Sigmoid colon (tissue), 7 donors: Measurements from ENCODE around the gene CDK14. TPM values are rescaled to one million over a fixed set of nuclear protein-coding genes. Genes with fewer than 3 reads are reported as not detected.

Experiments
- DNase-seq: peaks from one replicate; pipeline ENCODE4 v3.0.0-alpha.2; 2019
- H3K27ac ChIP-seq, 4 donors: fragments of 200-600 bp; sonication (generic); one replicate each; pipeline ENCODE4 v1.5.1; 2016 to 2019; ENCODE audit warnings: mild to moderate bottlenecking in 1 of 4
- H3K27me3 ChIP-seq, 3 donors: fragments of 200-600 bp; sonication (generic); one replicate each; pipeline ENCODE4 v1.5.1; 2019; ENCODE audit warnings: mild to moderate bottlenecking in 1 of 3
- H3K36me3 ChIP-seq, 4 donors: fragments of 200-600 bp; sonication (generic); one replicate each; pipeline ENCODE4 v1.5.1; 2016 to 2019
- H3K4me1 ChIP-seq, 4 donors: fragments of 200-600 bp; sonication (generic); one replicate each; pipeline ENCODE4 v1.5.1; 2017 to 2019
- H3K4me3 ChIP-seq, 4 donors: fragments of 200-600 bp; sonication (generic); one replicate each; pipeline ENCODE4 v1.5.1; 2017 to 2019; ENCODE audit warnings: mild to moderate bottlenecking in 2 of 4, moderate library complexity in 1 of 4
- H3K9me3 ChIP-seq, 4 donors: fragments of 200-600 bp in 3 of 4; sonication (generic) in 3 of 4; one replicate each; pipeline versions ENCODE4 v1.5.1 to v1.6.1; 2013 to 2019
- EP300 ChIP-seq, 4 donors: sonication (generic); formaldehyde crosslinking; IDR thresholded peaks; one replicate each; pipeline ENCODE4 v1.6.1; 2017; ENCODE audit warnings: antibody characterized with exemption in 4 of 4
- POLR2A ChIP-seq, 2 donors: fragments of 450-650 bp; IDR thresholded peaks; one replicate each; pipeline ENCODE4 v1.6.1; 2016; ENCODE audit warnings: antibody characterized with exemption in 2 of 2, mild to moderate bottlenecking in 2 of 2, moderate library complexity in 2 of 2
- POLR2AphosphoS5 ChIP-seq, 4 donors: sonication (generic); formaldehyde crosslinking; IDR thresholded peaks; one replicate each; pipeline ENCODE4 v1.6.1; 2017; ENCODE audit warnings: antibody characterized with exemption in 4 of 4
- WGBS, 2 donors: extraction: QIAGEN DNeasy Blood & Tissue Kit; methylation state at CpG; one replicate each; pipeline ENCODE4 v1.1.7; 2013; 5-methylcytosine and 5-hydroxymethylcytosine counted together
- intact Hi-C: fragments of 100-400 bp; cut with DNase I; formaldehyde crosslinking; loops from one replicate; pipeline ENCODE4 v1.15.1; 2023
- polyA plus RNA-seq, 3 donors: library from polyadenylated mRNA; stranded (reverse); fragments of 200-250 nt; gene quantifications; one replicate each; pipeline ENCODE4 v1.2.3, GENCODE V29; 2013
- total RNA-seq, 4 donors: library from RNA; depleted of rRNA; stranded (reverse); fragments of >200 nt; gene quantifications; one replicate each; pipeline ENCODE4 v1.1.0, GENCODE V29; 2016
- TF ChIP-seq, protein P1 (sequence below), 4 experiments: fragments of 450-650 bp in 3 of 4; fragments of 200-600 bp in 1 of 4; IDR thresholded peaks; one replicate each; pipeline ENCODE4 v1.5.1; 2016 to 2019; ENCODE audit warnings: antibody characterized with exemption in 4 of 4, mild to moderate bottlenecking in 3 of 4, moderate library complexity in 2 of 4
- donor health status: healthy with polysubstance abuse.
- donor health status: Bipolar disorder and iron deficiency.
- donor health status: healthy.

The CDK14 gene
- total and polyA plus RNA-seq, 7 donors, result 0.92 to 19.3 (median 11.1) TPM

DNA sequence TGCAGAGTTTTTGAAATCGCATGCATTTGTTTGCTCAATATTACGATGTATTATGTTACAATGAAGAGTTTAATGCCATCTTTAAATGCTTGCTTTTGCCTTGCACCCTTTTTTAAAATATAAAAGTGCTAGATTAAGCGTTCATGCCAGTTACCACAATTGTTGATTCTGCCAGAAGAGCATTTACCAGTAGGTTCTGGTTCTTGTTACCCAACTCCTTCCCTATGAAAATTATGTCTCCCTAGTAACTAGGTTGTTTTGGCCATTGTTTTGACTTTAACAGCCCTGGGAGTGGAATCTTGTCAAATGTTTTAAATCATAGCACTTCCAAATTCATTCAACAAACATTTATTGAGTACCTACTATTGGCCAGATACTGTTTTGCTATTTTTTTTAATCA lies 32.8 kb upstream of the CDK14 start:
- DNase-seq, result no peak
- Histone ChIP-seq H3K27me3 (no peaks in the 10 kb centered on the region), H3K4me1 (peaks cover 0 to 10% (median 5%) of the 10 kb centered on the region in 4 donors), H3K9me3 (no peaks in the 10 kb centered on the region), H3K36me3 (no peaks in the 10 kb centered on the region), H3K4me3 (no peak overlapping the region), H3K27ac (no peak overlapping the region)
- WGBS, 2 donors, result 57 to 76% methylated on average over 3 of the region's 3 CpGs
- peak in 1 of 4 donors; percentile 15 for TF ChIP-seq EP300 (IDR thresholded peaks at IDR 0.05)
- no peak for TF ChIP-seq POLR2AphosphoS5 (IDR thresholded peaks at IDR 0.05)
- intact Hi-C loops, result no loop called here

DNA sequence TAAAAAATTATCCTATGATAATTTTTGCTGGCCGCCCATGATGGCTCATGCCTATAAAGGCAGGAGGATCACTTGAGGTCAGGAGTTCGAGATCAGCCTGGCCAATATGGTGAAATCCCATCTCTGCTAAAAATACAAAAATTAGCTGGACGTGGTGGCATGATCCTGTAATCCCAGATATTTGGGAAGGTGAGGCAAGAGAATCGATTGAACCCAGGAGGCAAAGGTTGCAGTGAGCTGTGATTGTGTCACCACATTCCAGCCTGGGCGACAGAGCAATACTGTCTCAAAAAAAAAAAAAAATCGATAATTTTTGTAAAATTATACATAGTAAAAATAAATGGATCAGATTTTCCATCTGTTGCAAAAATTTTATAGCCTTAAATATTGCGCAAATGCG lies 31.7 kb upstream of the CDK14 start:
- WGBS, 2 donors, result 91 to 92% methylated on average over 8 of the region's 8 CpGs
- DNase-seq, result no peak
- no peaks in the 10 kb centered on the region for H3K36me3 ChIP-seq
- no peaks in the 10 kb centered on the region for H3K9me3 ChIP-seq
- H3K27me3 ChIP-seq, result no peaks in the 10 kb centered on the region
- TF ChIP-seq POLR2A (IDR thresholded peaks at IDR 0.05) (no peak), POLR2AphosphoS5 (IDR thresholded peaks at IDR 0.05) (no peak), EP300 (IDR thresholded peaks at IDR 0.05) (no peak)
- TF ChIP-seq, protein P1, sequence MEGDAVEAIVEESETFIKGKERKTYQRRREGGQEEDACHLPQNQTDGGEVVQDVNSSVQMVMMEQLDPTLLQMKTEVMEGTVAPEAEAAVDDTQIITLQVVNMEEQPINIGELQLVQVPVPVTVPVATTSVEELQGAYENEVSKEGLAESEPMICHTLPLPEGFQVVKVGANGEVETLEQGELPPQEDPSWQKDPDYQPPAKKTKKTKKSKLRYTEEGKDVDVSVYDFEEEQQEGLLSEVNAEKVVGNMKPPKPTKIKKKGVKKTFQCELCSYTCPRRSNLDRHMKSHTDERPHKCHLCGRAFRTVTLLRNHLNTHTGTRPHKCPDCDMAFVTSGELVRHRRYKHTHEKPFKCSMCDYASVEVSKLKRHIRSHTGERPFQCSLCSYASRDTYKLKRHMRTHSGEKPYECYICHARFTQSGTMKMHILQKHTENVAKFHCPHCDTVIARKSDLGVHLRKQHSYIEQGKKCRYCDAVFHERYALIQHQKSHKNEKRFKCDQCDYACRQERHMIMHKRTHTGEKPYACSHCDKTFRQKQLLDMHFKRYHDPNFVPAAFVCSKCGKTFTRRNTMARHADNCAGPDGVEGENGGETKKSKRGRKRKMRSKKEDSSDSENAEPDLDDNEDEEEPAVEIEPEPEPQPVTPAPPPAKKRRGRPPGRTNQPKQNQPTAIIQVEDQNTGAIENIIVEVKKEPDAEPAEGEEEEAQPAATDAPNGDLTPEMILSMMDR (IDR thresholded peaks at IDR 0.05), result no peak
- no peak overlapping the region for H3K4me3 ChIP-seq
- H3K4me1 ChIP-seq, result peaks cover 0 to 10% (median 5%) of the 10 kb centered on the region in 4 donors
- intact Hi-C loops, result no loop called here
- no peak overlapping the region for H3K27ac ChIP-seq

DNA sequence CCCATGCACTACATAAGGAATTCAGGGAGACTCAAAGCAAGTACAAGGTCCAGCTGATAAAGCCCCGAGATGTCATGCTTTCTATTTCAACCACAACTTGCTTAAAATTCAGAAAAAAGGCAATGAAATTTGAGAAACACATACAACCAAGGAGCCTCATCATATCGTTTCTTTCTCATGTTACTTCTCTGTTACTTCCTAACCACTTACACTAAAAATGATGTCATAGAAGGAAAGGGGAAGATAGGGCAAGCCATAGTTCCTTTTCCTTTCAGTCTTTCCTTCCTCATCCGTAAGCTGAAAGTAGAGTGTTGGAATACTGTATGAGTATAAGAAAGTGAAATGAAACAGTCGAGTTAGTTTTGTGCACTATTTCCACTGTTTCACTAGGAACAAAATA lies 27.9 kb upstream of the CDK14 start:
- Histone ChIP-seq H3K27me3 (no peaks in the 10 kb centered on the region), H3K9me3 (no peaks in the 10 kb centered on the region)
- intact Hi-C loops, result no loop called here

DNA sequence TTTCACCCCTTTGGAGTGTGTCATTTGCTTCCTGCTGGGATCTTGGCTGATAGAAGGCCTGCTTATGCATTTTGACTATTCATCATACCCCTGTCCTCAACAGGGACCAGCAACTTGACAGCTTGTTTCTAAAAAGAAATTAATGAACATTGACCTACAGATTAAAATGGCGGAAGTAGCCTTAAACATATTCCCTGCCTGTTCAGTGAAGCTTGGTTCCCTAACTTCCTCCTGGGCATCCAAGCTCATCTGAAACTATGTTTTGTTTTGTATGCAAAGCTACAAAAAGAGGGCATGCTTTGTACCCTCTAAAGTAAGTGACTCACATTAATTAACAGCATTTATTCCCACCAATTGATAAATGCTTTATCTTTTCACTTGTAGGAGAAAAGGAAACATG lies 26.8 kb upstream of the CDK14 start:
- Histone ChIP-seq H3K27ac (no peak overlapping the region), H3K9me3 (no peaks in the 10 kb centered on the region), H3K4me1 (no peaks in the 10 kb centered on the region), H3K27me3 (no peaks in the 10 kb centered on the region), H3K36me3 (no peaks in the 10 kb centered on the region), H3K4me3 (no peak overlapping the region)
- intact Hi-C loops, result no loop called here
- TF ChIP-seq EP300 (IDR thresholded peaks at IDR 0.05), result no peak
- TF ChIP-seq POLR2AphosphoS5 (IDR thresholded peaks at IDR 0.05), result no peak
- TF ChIP-seq, protein P1 (IDR thresholded peaks at IDR 0.05), result no peak
- DNase-seq, result no peak
- WGBS, 2 donors, result 87 to 91% methylated on average over 1 of the region's 1 CpG

More for the DNA sequence above, 27.9 kb upstream of the CDK14 start:
- Histone ChIP-seq H3K4me3 (no peak overlapping the region), H3K27ac (no peak overlapping the region), H3K4me1 (peaks cover 0 to 7% (median 5%) of the 10 kb centered on the region in 4 donors), H3K36me3 (no peaks in the 10 kb centered on the region)
- WGBS, 2 donors, result 65 to 67% methylated on average over 4 of the region's 4 CpGs
- no peak for TF ChIP-seq POLR2A (IDR thresholded peaks at IDR 0.05)
- no peak for TF ChIP-seq POLR2AphosphoS5 (IDR thresholded peaks at IDR 0.05)
- TF ChIP-seq EP300 (IDR thresholded peaks at IDR 0.05), result no peak
- TF ChIP-seq, protein P1 (IDR thresholded peaks at IDR 0.05), result no peak
- DNase-seq, result no peak

DNA sequence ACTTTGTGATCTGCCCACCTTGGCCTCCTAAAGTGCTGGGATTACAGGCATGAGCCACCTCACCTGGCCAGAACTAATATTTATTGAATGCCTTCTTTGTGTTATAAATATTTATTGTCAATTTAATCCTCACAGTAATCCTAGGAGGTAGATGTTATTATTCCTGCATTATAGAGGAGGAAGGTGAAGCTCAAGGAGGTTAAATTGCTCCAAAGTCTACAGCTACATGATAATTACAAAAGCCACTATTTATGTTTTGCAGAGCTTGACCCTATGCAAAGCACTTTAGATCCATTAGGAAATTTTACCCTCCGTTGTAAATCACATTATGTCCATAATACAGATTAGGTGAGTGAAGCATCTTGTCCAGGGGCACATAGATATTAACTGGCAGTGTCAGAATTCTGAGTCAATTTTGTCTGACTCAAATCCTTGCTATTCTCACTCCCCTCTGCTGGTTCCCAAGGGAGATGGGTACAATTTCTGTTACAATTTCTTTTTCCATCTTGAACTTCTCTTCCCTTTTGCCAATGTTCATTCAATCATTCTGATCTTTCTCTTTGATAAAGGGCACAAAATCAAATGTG lies 25.7 kb upstream of the CDK14 start:
- TF ChIP-seq POLR2AphosphoS5 (IDR thresholded peaks at IDR 0.05), result no peak
- TF ChIP-seq, protein P1 (IDR thresholded peaks at IDR 0.05), result no peak
- DNase-seq, result no peak
- Histone ChIP-seq H3K27ac (no peak overlapping the region), H3K4me1 (no peaks in the 10 kb centered on the region), H3K27me3 (no peaks in the 10 kb centered on the region), H3K4me3 (no peak overlapping the region), H3K9me3 (no peaks in the 10 kb centered on the region), H3K36me3 (no peaks in the 10 kb centered on the region)
- intact Hi-C loops, result no loop called here
- 89 to 91% methylated on average over 1 of the region's 1 CpG for WGBS, 2 donors
